ENCODE measurements around the gene MBP. TPM values are rescaled to one million over a fixed set of nuclear protein-coding genes. Genes with fewer than 3 reads are reported as not detected.

Gene MBP
- total RNA-seq, 1 donor from 2014 or later = 14.5 TPM

GRCh38 chr18:77111951-77112746, 20.4 kb downstream of the MBP start:
- Mint-ChIP-seq H3K27ac (no peak overlapping the region), H3K27me3 (no peaks in the 10 kb centered on the region), H3K36me3 (no peaks in the 10 kb centered on the region), H3K4me3 (no peak overlapping the region), H3K4me1 (ENCODE audit: unreplicated experiment) (peaks cover 38% of the 10 kb centered on the region), H3K9me3 (no peaks in the 10 kb centered on the region)
- no peak for DNase-seq (ENCODE audit: extremely low spot score, unreplicated experiment)
- no peak for TF ChIP-seq CTCF (conservative IDR thresholded peaks at IDR 0.05)

- no peak for DNase-seq (ENCODE audit: extremely low spot score, unreplicated experiment)
- H3K4me1 Mint-ChIP-seq (ENCODE audit: unreplicated experiment) = peaks cover 42% of the 10 kb centered on the region
- no peak overlapping the region for H3K27ac Mint-ChIP-seq
- no peak overlapping the region for H3K4me3 Mint-ChIP-seq
- H3K36me3 Mint-ChIP-seq = no peaks in the 10 kb centered on the region
- no peaks in the 10 kb centered on the region for H3K9me3 Mint-ChIP-seq
- no peak for TF ChIP-seq CTCF (conservative IDR thresholded peaks at IDR 0.05)
- no peaks in the 10 kb centered on the region for H3K27me3 Mint-ChIP-seq
Observed at GRCh38 chr18:77111449-77111848, 21.1 kb downstream of the MBP start.

DNA sequence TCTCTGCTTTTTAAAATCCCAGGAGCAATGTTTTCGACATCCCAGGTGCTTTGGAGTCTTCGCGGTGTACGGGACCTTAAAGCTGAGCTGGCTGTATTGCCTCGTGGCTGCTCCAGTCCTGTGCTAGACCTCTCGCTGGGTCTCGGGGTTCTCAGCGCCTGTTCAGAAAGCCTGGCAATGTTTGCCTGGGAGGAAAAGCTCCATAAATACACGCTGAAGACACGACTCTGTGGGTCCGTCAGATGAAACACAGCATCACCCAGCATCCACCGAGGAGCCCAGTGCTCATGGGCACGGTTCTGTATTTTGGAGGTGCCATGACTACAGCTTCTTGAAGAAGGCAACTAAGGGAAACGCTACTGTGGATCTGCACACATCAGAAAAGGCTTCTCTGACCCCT, 21.6 kb downstream of the MBP start:
- Mint-ChIP-seq H3K27me3 (no peaks in the 10 kb centered on the region), H3K4me3 (no peak overlapping the region), H3K9me3 (no peaks in the 10 kb centered on the region), H3K36me3 (no peaks in the 10 kb centered on the region), H3K27ac (no peak overlapping the region), H3K4me1 (ENCODE audit: unreplicated experiment) (peaks cover 43% of the 10 kb centered on the region)
- DNase-seq (ENCODE audit: extremely low spot score, unreplicated experiment) = no peak
- no peak for TF ChIP-seq CTCF (conservative IDR thresholded peaks at IDR 0.05)

DNA sequence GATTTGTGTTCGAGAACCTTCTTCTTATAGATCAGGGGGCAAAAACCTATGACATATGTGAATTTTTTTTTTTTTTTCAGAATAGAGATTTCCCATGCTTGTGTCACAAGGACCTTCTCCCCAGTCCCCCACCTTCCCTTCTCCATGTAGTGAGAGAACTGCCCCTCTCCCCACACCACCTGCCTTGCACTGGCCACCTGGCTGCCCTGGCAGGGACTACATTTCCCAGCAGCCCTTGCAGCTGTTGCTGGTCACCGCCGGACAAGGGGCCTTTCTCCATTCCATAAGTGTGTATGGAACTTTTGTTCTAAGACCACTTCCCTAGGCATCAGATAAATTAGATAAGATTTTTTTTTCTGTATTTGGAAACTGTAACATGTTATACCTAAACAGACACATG, 22.2 kb downstream of the MBP start:
- Mint-ChIP-seq H3K4me1 (ENCODE audit: unreplicated experiment) (peaks cover 47% of the 10 kb centered on the region), H3K27ac (peak overlapping the region; percentile 36)
- TF ChIP-seq CTCF (conservative IDR thresholded peaks at IDR 0.05) = no peak

GRCh38 chr18:77109648-77110019, 22.9 kb downstream of the MBP start:
- H3K4me3 Mint-ChIP-seq = no peak overlapping the region
- no peak for DNase-seq (ENCODE audit: extremely low spot score, unreplicated experiment)
- H3K27me3 Mint-ChIP-seq = no peaks in the 10 kb centered on the region
- H3K27ac Mint-ChIP-seq = no peak overlapping the region
- TF ChIP-seq CTCF (conservative IDR thresholded peaks at IDR 0.05) = no peak
- H3K4me1 Mint-ChIP-seq (ENCODE audit: unreplicated experiment) = peaks cover 47% of the 10 kb centered on the region
- H3K36me3 Mint-ChIP-seq = peaks cover 7% of the 10 kb centered on the region
- no peaks in the 10 kb centered on the region for H3K9me3 Mint-ChIP-seq

More for the DNA sequence above, 22.2 kb downstream of the MBP start:
- no peaks in the 10 kb centered on the region for H3K27me3 Mint-ChIP-seq
- H3K36me3 Mint-ChIP-seq = peaks cover 4% of the 10 kb centered on the region
- no peaks in the 10 kb centered on the region for H3K9me3 Mint-ChIP-seq
- H3K4me3 Mint-ChIP-seq = no peak overlapping the region
- DNase-seq (ENCODE audit: extremely low spot score, unreplicated experiment) = no peak
